HEK293 (cell line): Measurements from ENCODE around the gene GALNT10.

Source experiments
- ATF2 ChIP-seq: fragments of 450-650 bp; formaldehyde crosslinking; IDR thresholded peaks from 2 replicates; pipeline ENCODE4 v1.5.1; 2016; ENCODE audit warnings: missing biosample characterization, missing genetic modification characterization, low read depth
- FEZF1 ChIP-seq: fragments of 450-650 bp; formaldehyde crosslinking; IDR thresholded peaks from 2 replicates; pipeline ENCODE4 v1.5.1; 2016; ENCODE audit warnings: missing biosample characterization, missing genetic modification characterization
- HIC1 ChIP-seq: fragments of 450-650 bp; formaldehyde crosslinking; IDR thresholded peaks from 2 replicates; pipeline ENCODE4 v1.5.1; 2016; ENCODE audit warnings: missing biosample characterization, missing genetic modification characterization
- PATZ1 ChIP-seq: fragments of 450-650 bp; formaldehyde crosslinking; IDR thresholded peaks from 2 replicates; pipeline ENCODE4 v1.5.1; 2016; ENCODE audit warnings: missing biosample characterization, missing genetic modification characterization
- PRDM2 ChIP-seq: fragments of 450-650 bp; formaldehyde crosslinking; IDR thresholded peaks from 2 replicates; pipeline ENCODE4 v1.5.1; 2016; ENCODE audit warnings: missing biosample characterization, missing genetic modification characterization, borderline replicate concordance
- SP7 ChIP-seq: fragments of 450-650 bp; formaldehyde crosslinking; IDR thresholded peaks from 2 replicates; pipeline ENCODE4 v1.5.1; 2016; ENCODE audit warnings: missing biosample characterization, missing genetic modification characterization
- TCF7L2 ChIP-seq: IDR thresholded peaks from 2 replicates; pipeline ENCODE4 v1.6.1; 2011; ENCODE audit warnings: low read depth, mild to moderate bottlenecking, inconsistent platforms, low read length, moderate library complexity, borderline replicate concordance
- TSHZ1 ChIP-seq: fragments of 450-650 bp; formaldehyde crosslinking; IDR thresholded peaks from 2 replicates; pipeline ENCODE4 v1.5.1; 2016; ENCODE audit warnings: missing biosample characterization, missing genetic modification characterization, borderline replicate concordance
- ZBTB17 ChIP-seq: fragments of 450-650 bp; formaldehyde crosslinking; IDR thresholded peaks from 2 replicates; pipeline ENCODE4 v1.5.1; 2016; ENCODE audit warnings: missing biosample characterization, missing genetic modification characterization
- ZNF132 ChIP-seq: fragments of 450-650 bp; formaldehyde crosslinking; IDR thresholded peaks from 2 replicates; pipeline ENCODE4 v1.5.1; 2017; ENCODE audit warnings: missing biosample characterization, missing genetic modification characterization, borderline replicate concordance
- ZNF18 ChIP-seq: fragments of 450-650 bp; formaldehyde crosslinking; IDR thresholded peaks from 2 replicates; pipeline ENCODE4 v1.5.1; 2016; ENCODE audit warnings: missing biosample characterization, missing genetic modification characterization
- ZNF24 ChIP-seq: fragments of 450-650 bp; formaldehyde crosslinking; IDR thresholded peaks from 2 replicates; pipeline ENCODE4 v1.5.1; 2016; ENCODE audit warnings: missing biosample characterization, missing genetic modification characterization
- ZNF274 ChIP-seq, 2 experiments: fragments of 200-500 bp in 1 of 2; fragments of 450-650 bp in 1 of 2; sonication (Bioruptor generic) in 1 of 2; formaldehyde crosslinking in 1 of 2; IDR thresholded peaks; 2 replicates each; pipeline versions ENCODE4 v1.5.1 to v1.6.1; 2014 to 2016; ENCODE audit warnings: borderline replicate concordance in 1 of 2, inconsistent platforms in 1 of 2, low read length in 1 of 2, missing biosample characterization in 1 of 2, missing genetic modification characterization in 1 of 2
- ZNF341 ChIP-seq: fragments of 450-650 bp; formaldehyde crosslinking; IDR thresholded peaks from 2 replicates; pipeline ENCODE4; 2016; ENCODE audit warnings: low read depth, missing biosample characterization, missing genetic modification characterization
- ZNF394 ChIP-seq: fragments of 450-650 bp; formaldehyde crosslinking; IDR thresholded peaks from 2 replicates; pipeline ENCODE4 v1.5.1; 2016; ENCODE audit warnings: missing biosample characterization, missing genetic modification characterization, mild to moderate bottlenecking, moderate library complexity, borderline replicate concordance
- ZNF555 ChIP-seq: fragments of 450-650 bp; formaldehyde crosslinking; conservative IDR thresholded peaks from 2 replicates; pipeline ENCODE4 v1.5.1; 2017; ENCODE audit warnings: missing biosample characterization, mild to moderate bottlenecking, missing genetic modification characterization, inconsistent platforms
- ZNF560 ChIP-seq: fragments of 450-650 bp; formaldehyde crosslinking; IDR thresholded peaks from 2 replicates; pipeline ENCODE4 v1.5.1; 2017; ENCODE audit warnings: missing biosample characterization, missing genetic modification characterization, borderline replicate concordance
- ZNF561 ChIP-seq: fragments of 450-650 bp; IDR thresholded peaks from 2 replicates; pipeline ENCODE4 v1.5.1; 2018; ENCODE audit warnings: missing biosample characterization, missing genetic modification characterization, borderline replicate concordance
- ZNF596 ChIP-seq: fragments of 450-650 bp; IDR thresholded peaks from 2 replicates; pipeline ENCODE4 v1.5.0; 2018; ENCODE audit warnings: missing biosample characterization, mild to moderate bottlenecking, missing genetic modification characterization, moderate library complexity
- ZNF843 ChIP-seq: fragments of 450-650 bp; formaldehyde crosslinking; IDR thresholded peaks from 2 replicates; pipeline ENCODE4 v1.5.1; 2016; ENCODE audit warnings: missing biosample characterization, missing genetic modification characterization
- ZSCAN16 ChIP-seq: fragments of 450-650 bp; formaldehyde crosslinking; IDR thresholded peaks from 2 replicates; pipeline ENCODE4 v1.5.1; 2016; ENCODE audit warnings: missing biosample characterization, missing genetic modification characterization

GALNT10 gene

GRCh38 chr5:154141745-154142221, 48.8 kb upstream of the GALNT10 start (continued):
- peak; percentile 41; the same call in 1 of the 2 replicates for TF ChIP-seq ATF2 (tag by site-specific recombination)
- no peak; the same call in 1 of the 2 replicates for TF ChIP-seq SP7 (tag by site-specific recombination)
- 0 out of 2 replicates have a peak, but pooled peaks have one; percentile 29 for TF ChIP-seq ZNF24 (tag by site-specific recombination)
- peak; percentile 80 for TF ChIP-seq ZNF596
- peak; percentile 68; the same call in 1 of the 2 replicates for TF ChIP-seq ZSCAN16 (tag by site-specific recombination)
- TF ChIP-seq TSHZ1 (tag by site-specific recombination), result no peak
- TF ChIP-seq ZNF561 (tag by site-specific recombination), result peak; percentile 88
- TF ChIP-seq FEZF1 (tag by site-specific recombination), result peak; percentile 88
- TF ChIP-seq HIC1 (tag by site-specific recombination), result peak; percentile 77
- TF ChIP-seq PATZ1 (tag by site-specific recombination), result peak; percentile 25; the same call in 1 of the 2 replicates
- peak; percentile 90 for TF ChIP-seq ZNF341
- TF ChIP-seq ZNF560 (tag by site-specific recombination), result no peak
- TF ChIP-seq ZNF274 (IDR thresholded peaks at IDR 0.05; ENCODE audit: low read length), result no peak
- no peak for TF ChIP-seq ZNF274 (tag by site-specific recombination; IDR thresholded peaks at IDR 0.05; ENCODE audit: borderline replicate concordance)
- no peak for TF ChIP-seq ZBTB17
- peak; percentile 79 for TF ChIP-seq ZNF18 (tag by site-specific recombination)
- TF ChIP-seq ZNF132 (tag by site-specific recombination), result no peak
- peak; percentile 81; the same call in 1 of the 2 replicates for TF ChIP-seq TCF7L2
- 0 out of 2 replicates have a peak, but pooled peaks have one; percentile 31 for TF ChIP-seq ZNF394 (tag by site-specific recombination)
- no peak for TF ChIP-seq PRDM2 (tag by site-specific recombination)
- TF ChIP-seq ZNF555, result no peak
- TF ChIP-seq ZNF843 (tag by site-specific recombination), result peak; percentile 95
